Parathyroid adenoma (tissue), 2 donors: Measurements from ENCODE around the gene MAGI2.

Source experiments
- H2AFZ ChIP-seq: fragments of 300-600 bp; sonication (generic); one replicate; pipeline ENCODE4 v1.7.0; 2017; ENCODE audit warnings: antibody characterized with exemption, mild to moderate bottlenecking
- H3K27ac ChIP-seq: fragments of 300-600 bp; sonication (generic); one replicate; pipeline ENCODE4 v1.7.0; 2017
- H3K27me3 ChIP-seq: fragments of 300-600 bp; sonication (generic); one replicate; pipeline ENCODE4 v1.7.0; 2017; ENCODE audit warnings: low read length; ENCODE audit not compliant: control insufficient read depth, insufficient read depth
- H3K36me3 ChIP-seq: fragments of 300-600 bp; sonication (generic); one replicate; pipeline ENCODE4 v1.7.0; 2017; ENCODE audit warnings: low read length; ENCODE audit not compliant: control insufficient read depth, insufficient read depth
- H3K4me1 ChIP-seq: fragments of 300-600 bp; sonication (generic); one replicate; pipeline ENCODE4 v1.7.0; 2017; ENCODE audit warnings: control low read depth
- H3K4me2 ChIP-seq: fragments of 300-600 bp; sonication (generic); one replicate; pipeline ENCODE4 v1.7.0; 2017; ENCODE audit warnings: low read length
- H3K4me3 ChIP-seq: fragments of 300-600 bp; sonication (generic); one replicate; pipeline ENCODE4 v1.7.0; 2017; ENCODE audit warnings: low read depth, low read length
- H3K79me2 ChIP-seq: fragments of 300-600 bp; sonication (generic); one replicate; pipeline ENCODE4 v1.7.0; 2017; ENCODE audit warnings: control low read depth
- H3K9ac ChIP-seq: fragments of 300-600 bp; sonication (generic); one replicate; pipeline ENCODE4 v1.7.0; 2017; ENCODE audit warnings: mild to moderate bottlenecking
- H3K9me3 ChIP-seq: fragments of 300-600 bp; sonication (generic); one replicate; pipeline ENCODE4 v1.7.0; 2017; ENCODE audit warnings: low read length; ENCODE audit not compliant: control insufficient read depth
- TF ChIP-seq, protein P1 (sequence below): fragments of 300-600 bp; sonication (generic); IDR thresholded peaks from one replicate; pipeline ENCODE4 v1.7.0; 2017; ENCODE audit warnings: antibody characterized with exemption, mild to moderate bottlenecking
- donor health status: primary hyperparathyroidism.

Gene MAGI2

DNA sequence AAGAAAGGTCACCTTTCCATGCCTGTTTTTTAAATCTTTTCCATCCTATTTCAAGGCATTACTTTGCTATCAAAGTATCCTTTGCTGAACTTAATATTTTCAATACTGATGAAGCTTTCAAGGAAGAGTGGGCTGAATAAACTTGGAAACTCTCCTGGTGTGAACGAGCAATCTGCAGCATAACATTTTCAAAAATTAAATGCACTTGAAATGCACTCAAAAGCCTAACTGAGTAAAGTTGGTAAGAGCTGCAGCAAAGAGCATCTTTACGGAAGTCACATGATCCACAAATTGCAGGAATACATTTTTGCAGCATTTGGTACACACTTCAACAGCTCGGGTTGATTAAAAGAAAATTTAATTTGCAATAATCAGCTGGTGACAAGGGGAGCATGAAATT lies 1287.6 kb downstream of the MAGI2 start:
- Histone ChIP-seq H3K27me3 (no peaks in the 10 kb centered on the region), H3K9me3 (no peaks in the 10 kb centered on the region), H2AFZ (no peak overlapping the region), H3K79me2 (no peaks in the 10 kb centered on the region), H3K4me1 (no peaks in the 10 kb centered on the region), H3K4me2 (no peak overlapping the region), H3K27ac (no peak overlapping the region), H3K36me3 (no peaks in the 10 kb centered on the region), H3K9ac (no peak overlapping the region), H3K4me3 (no peak overlapping the region)
- TF ChIP-seq, protein P1, sequence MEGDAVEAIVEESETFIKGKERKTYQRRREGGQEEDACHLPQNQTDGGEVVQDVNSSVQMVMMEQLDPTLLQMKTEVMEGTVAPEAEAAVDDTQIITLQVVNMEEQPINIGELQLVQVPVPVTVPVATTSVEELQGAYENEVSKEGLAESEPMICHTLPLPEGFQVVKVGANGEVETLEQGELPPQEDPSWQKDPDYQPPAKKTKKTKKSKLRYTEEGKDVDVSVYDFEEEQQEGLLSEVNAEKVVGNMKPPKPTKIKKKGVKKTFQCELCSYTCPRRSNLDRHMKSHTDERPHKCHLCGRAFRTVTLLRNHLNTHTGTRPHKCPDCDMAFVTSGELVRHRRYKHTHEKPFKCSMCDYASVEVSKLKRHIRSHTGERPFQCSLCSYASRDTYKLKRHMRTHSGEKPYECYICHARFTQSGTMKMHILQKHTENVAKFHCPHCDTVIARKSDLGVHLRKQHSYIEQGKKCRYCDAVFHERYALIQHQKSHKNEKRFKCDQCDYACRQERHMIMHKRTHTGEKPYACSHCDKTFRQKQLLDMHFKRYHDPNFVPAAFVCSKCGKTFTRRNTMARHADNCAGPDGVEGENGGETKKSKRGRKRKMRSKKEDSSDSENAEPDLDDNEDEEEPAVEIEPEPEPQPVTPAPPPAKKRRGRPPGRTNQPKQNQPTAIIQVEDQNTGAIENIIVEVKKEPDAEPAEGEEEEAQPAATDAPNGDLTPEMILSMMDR, result no peak

DNA sequence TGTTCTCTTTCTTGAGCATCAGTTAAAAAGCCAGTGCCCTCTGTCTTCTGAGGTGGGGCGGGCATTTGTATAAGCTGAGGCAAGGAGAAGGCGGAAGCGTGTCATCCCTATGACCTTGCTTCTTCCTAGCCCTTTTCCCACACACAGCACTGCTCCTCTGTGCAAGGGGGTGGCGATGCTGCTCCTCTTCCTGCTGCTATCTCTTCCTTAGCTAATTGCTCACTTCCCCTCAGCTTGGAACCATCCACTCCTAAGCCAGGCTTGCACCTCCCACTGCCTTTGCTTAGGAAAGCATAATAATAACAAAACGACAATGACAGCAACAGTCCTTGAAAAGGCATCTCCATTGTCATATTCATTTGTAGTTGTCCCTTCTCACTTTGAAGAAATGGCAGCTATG lies 1288.0 kb downstream of the MAGI2 start:
- Histone ChIP-seq H3K79me2 (no peaks in the 10 kb centered on the region), H3K4me3 (no peak overlapping the region), H3K9me3 (no peaks in the 10 kb centered on the region), H3K4me2 (no peak overlapping the region), H3K9ac (no peak overlapping the region), H3K36me3 (no peaks in the 10 kb centered on the region), H2AFZ (no peak overlapping the region), H3K27ac (no peak overlapping the region), H3K4me1 (no peaks in the 10 kb centered on the region), H3K27me3 (no peaks in the 10 kb centered on the region)
- TF ChIP-seq, protein P1, result no peak

GRCh38 chr7:78164459-78164858 lies 1289.0 kb downstream of the MAGI2 start:
- Histone ChIP-seq H3K79me2 (no peaks in the 10 kb centered on the region), H3K36me3 (no peaks in the 10 kb centered on the region), H3K27ac (no peak overlapping the region), H3K4me3 (no peak overlapping the region), H3K4me1 (no peaks in the 10 kb centered on the region), H3K9me3 (no peaks in the 10 kb centered on the region), H3K27me3 (no peaks in the 10 kb centered on the region), H3K9ac (no peak overlapping the region), H2AFZ (no peak overlapping the region), H3K4me2 (no peak overlapping the region)
- TF ChIP-seq, protein P1, result no peak

GRCh38 chr7:78161781-78162180 lies 1291.7 kb downstream of the MAGI2 start:
- TF ChIP-seq, protein P1, result no peak
- no peaks in the 10 kb centered on the region for H3K79me2 ChIP-seq
- H2AFZ ChIP-seq, result no peak overlapping the region
- no peaks in the 10 kb centered on the region for H3K9me3 ChIP-seq
- no peak overlapping the region for H3K4me3 ChIP-seq
- H3K27me3 ChIP-seq, result no peaks in the 10 kb centered on the region
- H3K9ac ChIP-seq, result no peak overlapping the region
- no peak overlapping the region for H3K4me2 ChIP-seq
- H3K27ac ChIP-seq, result no peak overlapping the region
- no peaks in the 10 kb centered on the region for H3K4me1 ChIP-seq
- H3K36me3 ChIP-seq, result no peaks in the 10 kb centered on the region

- Histone ChIP-seq H3K27me3 (no peaks in the 10 kb centered on the region), H3K4me3 (no peak overlapping the region), H3K4me1 (no peaks in the 10 kb centered on the region), H3K9me3 (no peaks in the 10 kb centered on the region), H2AFZ (no peak overlapping the region), H3K27ac (no peak overlapping the region), H3K9ac (no peak overlapping the region), H3K79me2 (no peaks in the 10 kb centered on the region), H3K36me3 (no peaks in the 10 kb centered on the region), H3K4me2 (no peak overlapping the region)
- TF ChIP-seq, protein P1, result no peak
Measured at GRCh38 chr7:78159545-78159944, 1293.9 kb downstream of the MAGI2 start.
